Nephron progenitor cell (in vitro differentiated cells): ENCODE results near the gene UBE2O.
A peak's percentile ranks its signal among the peaks of the same experiment; 100 is the strongest.

Source experiments
- DNase-seq: peaks from one replicate; pipeline ENCODE4 v3.0.0; 2021
- H3K27ac Mint-ChIP-seq: 2 replicates; pipeline ENCODE4 v1.8.0; 2021; ENCODE audit warnings: mild to moderate bottlenecking, moderate library complexity, mixed read lengths
- H3K27me3 Mint-ChIP-seq: 2 replicates; pipeline ENCODE4 v1.8.0; 2021; ENCODE audit warnings: mild to moderate bottlenecking, low read depth, mixed read lengths; ENCODE audit not compliant: poor library complexity
- H3K36me3 Mint-ChIP-seq: 2 replicates; pipeline ENCODE4 v1.8.0; 2021; ENCODE audit warnings: low read depth, mixed read lengths
- H3K4me1 Mint-ChIP-seq: 2 replicates; pipeline ENCODE4 v1.8.0; 2021; ENCODE audit warnings: mixed read lengths
- H3K4me3 Mint-ChIP-seq: 2 replicates; pipeline ENCODE4 v1.8.0; 2021; ENCODE audit warnings: mild to moderate bottlenecking, moderate library complexity, mixed read lengths
- H3K9me3 Mint-ChIP-seq: 2 replicates; pipeline ENCODE4 v1.8.0; 2021; ENCODE audit warnings: mild to moderate bottlenecking, moderate library complexity, mixed read lengths
- TF ChIP-seq, protein P1 (sequence below): fragments of 200-600 bp; sonication (generic); IDR thresholded peaks from 2 replicates; pipeline ENCODE4 v1.5.0; 2021; ENCODE audit warnings: antibody characterized with exemption

UBE2O gene

DNA sequence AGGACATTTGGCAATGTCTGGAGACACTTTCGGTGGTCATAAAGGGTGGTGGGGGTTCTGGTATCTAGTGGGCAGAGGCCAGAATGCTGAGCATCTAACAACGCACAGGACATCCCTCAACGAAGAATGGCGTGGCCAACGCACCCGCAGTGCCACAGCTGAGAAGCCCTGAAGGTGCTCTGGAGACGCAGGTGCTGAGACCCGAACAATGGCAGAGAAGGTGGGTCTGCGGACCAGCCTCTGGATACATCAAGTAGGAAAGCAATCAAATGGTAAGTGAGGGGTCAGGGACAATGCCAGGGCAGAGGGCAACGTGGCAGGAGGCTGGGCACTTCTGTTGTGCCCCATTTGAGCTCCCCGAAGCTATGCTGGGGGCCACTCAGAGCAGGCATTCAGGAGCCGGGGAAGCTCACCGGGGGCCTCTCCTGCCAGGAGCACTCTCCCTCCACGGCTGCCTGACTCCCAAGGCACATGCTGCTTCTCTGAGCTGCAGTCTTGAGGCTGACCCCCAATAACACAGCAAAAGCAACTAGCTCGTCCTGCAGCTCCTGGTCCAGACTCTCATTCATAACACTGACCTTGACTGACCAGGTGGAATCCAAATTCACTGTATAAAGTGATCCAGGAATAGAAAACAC, 42.5 kb downstream of the UBE2O start:
- H3K9me3 Mint-ChIP-seq = no peaks in the 10 kb centered on the region
- peaks cover 7% of the 10 kb centered on the region for H3K27me3 Mint-ChIP-seq
- H3K4me3 Mint-ChIP-seq = no peak overlapping the region
- DNase-seq = no peak
- H3K36me3 Mint-ChIP-seq = peaks cover 8% of the 10 kb centered on the region
- no peak overlapping the region for H3K27ac Mint-ChIP-seq
- peaks cover 38% of the 10 kb centered on the region for H3K4me1 Mint-ChIP-seq
- TF ChIP-seq, protein P1, sequence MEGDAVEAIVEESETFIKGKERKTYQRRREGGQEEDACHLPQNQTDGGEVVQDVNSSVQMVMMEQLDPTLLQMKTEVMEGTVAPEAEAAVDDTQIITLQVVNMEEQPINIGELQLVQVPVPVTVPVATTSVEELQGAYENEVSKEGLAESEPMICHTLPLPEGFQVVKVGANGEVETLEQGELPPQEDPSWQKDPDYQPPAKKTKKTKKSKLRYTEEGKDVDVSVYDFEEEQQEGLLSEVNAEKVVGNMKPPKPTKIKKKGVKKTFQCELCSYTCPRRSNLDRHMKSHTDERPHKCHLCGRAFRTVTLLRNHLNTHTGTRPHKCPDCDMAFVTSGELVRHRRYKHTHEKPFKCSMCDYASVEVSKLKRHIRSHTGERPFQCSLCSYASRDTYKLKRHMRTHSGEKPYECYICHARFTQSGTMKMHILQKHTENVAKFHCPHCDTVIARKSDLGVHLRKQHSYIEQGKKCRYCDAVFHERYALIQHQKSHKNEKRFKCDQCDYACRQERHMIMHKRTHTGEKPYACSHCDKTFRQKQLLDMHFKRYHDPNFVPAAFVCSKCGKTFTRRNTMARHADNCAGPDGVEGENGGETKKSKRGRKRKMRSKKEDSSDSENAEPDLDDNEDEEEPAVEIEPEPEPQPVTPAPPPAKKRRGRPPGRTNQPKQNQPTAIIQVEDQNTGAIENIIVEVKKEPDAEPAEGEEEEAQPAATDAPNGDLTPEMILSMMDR = no peak

DNA sequence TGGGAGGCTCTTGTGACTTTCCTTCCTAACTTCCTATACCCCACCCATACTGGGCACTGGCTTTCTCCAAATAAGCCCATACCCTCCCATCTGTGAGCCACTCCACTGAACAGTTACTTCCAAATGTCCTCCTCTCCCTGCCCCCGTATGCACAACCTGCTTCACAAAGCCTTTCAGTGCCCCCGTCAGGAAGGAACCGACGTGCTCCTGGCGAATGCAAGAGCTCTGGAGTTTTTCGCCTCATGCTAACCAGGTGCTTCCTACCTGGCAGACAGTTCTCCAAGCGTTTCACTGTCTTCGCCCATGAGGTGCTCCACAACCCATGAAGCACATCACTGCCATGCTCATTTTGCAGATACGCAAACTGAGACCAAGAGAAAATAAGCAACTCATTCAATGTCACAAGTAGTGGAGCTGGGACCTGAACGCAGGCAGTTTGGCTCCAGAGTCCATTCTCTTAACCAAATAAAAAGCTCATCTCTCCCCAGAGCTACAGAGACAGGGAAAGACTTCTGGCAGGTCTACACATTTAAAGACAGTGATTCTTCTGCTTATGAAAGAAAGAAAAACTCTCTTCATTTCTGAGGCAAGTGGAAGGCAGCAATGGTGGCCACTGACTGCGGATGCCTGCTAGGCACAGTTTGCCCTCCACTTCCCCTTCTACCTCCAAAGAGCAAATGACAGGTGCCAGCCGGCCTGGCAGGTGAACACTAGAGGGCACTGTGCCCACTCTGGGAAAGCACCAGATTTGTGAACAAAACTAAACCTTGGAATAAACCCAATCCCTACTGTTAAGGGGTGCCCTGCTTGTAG, 44.7 kb downstream of the UBE2O start:
- Mint-ChIP-seq H3K27ac (no peak overlapping the region), H3K9me3 (no peaks in the 10 kb centered on the region), H3K4me3 (no peak overlapping the region), H3K27me3 (peaks cover 7% of the 10 kb centered on the region), H3K36me3 (peaks cover 26% of the 10 kb centered on the region), H3K4me1 (peaks cover 24% of the 10 kb centered on the region)
- TF ChIP-seq, protein P1 = peak; percentile 82
- DNase-seq = peak; percentile 71

DNA sequence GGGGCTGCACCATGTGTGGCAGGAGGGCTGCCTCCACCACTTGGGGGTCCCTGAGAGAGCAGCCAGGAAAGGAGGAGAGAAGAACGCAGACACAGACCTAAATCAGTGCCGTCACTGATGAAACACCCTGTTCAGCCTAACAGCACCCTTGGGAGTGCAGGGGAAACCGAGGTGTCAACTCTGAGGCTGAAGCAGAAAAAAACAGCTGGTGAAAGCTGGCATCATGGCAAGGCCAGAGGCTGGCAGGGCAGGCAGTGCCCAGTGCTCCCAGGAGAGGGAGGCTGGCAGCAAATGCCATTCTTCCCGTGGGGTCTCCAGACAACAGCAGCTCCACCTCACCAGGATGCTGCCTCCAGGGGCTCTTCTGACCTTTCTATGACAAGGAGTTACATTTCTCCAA, 45.4 kb downstream of the UBE2O start:
- Mint-ChIP-seq H3K36me3 (peaks cover 33% of the 10 kb centered on the region), H3K27ac (no peak overlapping the region)

DNA sequence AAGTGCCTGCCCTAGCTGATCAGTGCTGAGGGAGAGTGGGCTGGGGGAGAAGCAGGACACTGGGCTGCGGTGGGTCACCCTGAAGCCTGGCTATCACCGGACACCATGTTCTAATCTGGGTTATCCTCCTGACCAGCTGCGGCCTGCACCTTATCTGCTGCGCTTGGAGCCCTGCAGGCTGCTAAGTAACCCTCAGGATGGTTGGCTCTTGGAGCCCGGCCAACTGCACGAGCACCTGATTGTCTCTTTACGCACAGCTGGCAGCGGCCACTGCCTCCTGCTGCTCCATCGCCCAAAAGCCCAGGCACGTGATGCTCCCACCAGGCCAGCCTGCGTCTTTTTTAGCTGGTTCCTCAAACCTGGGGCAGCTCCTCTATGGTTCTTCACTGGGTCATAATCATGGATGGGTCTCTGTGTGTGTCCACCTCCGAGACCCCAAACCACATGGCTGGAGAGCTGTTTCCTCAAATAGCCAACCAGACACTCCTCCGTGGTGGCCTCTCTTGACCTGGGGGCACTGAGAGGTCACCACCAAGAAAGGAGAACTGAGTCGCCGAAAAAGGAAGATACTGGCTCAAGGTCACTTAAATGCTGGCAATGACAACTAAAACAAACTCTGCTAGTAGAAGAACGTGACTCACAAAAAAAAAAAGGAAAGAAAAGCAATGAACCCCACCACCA, 46.8 kb downstream of the UBE2O start:
- Mint-ChIP-seq H3K4me3 (no peak overlapping the region), H3K27ac (no peak overlapping the region)

More for the DNA sequence above, 45.4 kb downstream of the UBE2O start:
- no peaks in the 10 kb centered on the region for H3K9me3 Mint-ChIP-seq
- peaks cover 24% of the 10 kb centered on the region for H3K4me1 Mint-ChIP-seq
- H3K27me3 Mint-ChIP-seq = peaks cover 3% of the 10 kb centered on the region
- TF ChIP-seq, protein P1 = no peak
- DNase-seq = no peak
- no peak overlapping the region for H3K4me3 Mint-ChIP-seq

DNA sequence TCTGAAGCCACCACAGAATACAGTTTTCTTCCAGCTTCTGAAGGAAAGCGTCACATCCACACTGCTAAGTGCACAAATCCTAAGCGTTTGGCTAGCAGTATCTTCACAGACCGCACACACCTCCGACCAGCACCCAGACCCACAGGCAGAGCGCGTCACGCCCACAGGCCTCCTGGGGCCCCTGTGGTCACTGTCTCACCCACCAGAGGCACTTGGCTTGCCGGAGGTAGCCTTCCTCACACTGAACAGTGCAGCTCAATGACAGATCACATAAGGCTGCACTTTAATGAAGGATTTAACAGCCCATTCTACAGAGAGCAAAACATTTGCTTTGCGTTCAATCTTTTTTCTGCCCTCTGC, 47.4 kb downstream of the UBE2O start:
- DNase-seq = no peak
- no peak overlapping the region for H3K27ac Mint-ChIP-seq
- H3K9me3 Mint-ChIP-seq = no peaks in the 10 kb centered on the region
- H3K36me3 Mint-ChIP-seq = peaks cover 51% of the 10 kb centered on the region
- peaks cover 24% of the 10 kb centered on the region for H3K4me1 Mint-ChIP-seq
- TF ChIP-seq, protein P1 = no peak
- H3K27me3 Mint-ChIP-seq = peaks cover 3% of the 10 kb centered on the region
- H3K4me3 Mint-ChIP-seq = no peak overlapping the region

More for the DNA sequence above, 46.8 kb downstream of the UBE2O start:
- TF ChIP-seq, protein P1 = no peak
- H3K4me1 Mint-ChIP-seq = peaks cover 24% of the 10 kb centered on the region
- no peaks in the 10 kb centered on the region for H3K9me3 Mint-ChIP-seq
- no peak for DNase-seq
- peaks cover 46% of the 10 kb centered on the region for H3K36me3 Mint-ChIP-seq
- peaks cover 3% of the 10 kb centered on the region for H3K27me3 Mint-ChIP-seq
